B cell (primary cell): ENCODE results near the gene MEIS2. TPM values are rescaled to one million over a fixed set of nuclear protein-coding genes. Genes with fewer than 3 reads are reported as not detected.

Source experiments
- ATAC-seq: fragments of 200-7000 bp; cut with Tn5 transposase; one replicate; pipeline ENCODE4 v1.10.0; 2021; ENCODE audit warnings: low read depth, mild to moderate bottlenecking, moderate number of reproducible peaks, moderate library complexity
- CTCF ChIA-PET: fragments of 350-600 bp; sonication (Branson Sonifier 250); formaldehyde crosslinking; loops from one replicate; lab custom pipeline; 2021; ENCODE audit warnings: antibody characterized with exemption, inconsistent platforms; lab: Charles Lee
- POLR2A ChIA-PET: fragments of 350-600 bp; sonication (Branson Sonifier 250); formaldehyde crosslinking; loops from one replicate; lab custom pipeline; 2021; ENCODE audit warnings: antibody characterized with exemption; lab: Charles Lee
- DNase-seq: peaks from one replicate; pipeline ENCODE4 v3.0.0; 2013
- H2AFZ ChIP-seq: 2 replicates; pipeline ENCODE4 v1.6.1; 2012; ENCODE audit warnings: mild to moderate bottlenecking, low read depth, low read length; ENCODE audit not compliant: insufficient read depth, poor library complexity, severe bottlenecking
- H3K27ac ChIP-seq, 2 donors: 1 replicate in 1 of 2; 2 replicates in 1 of 2; pipeline ENCODE4 v1.5.1; 2012 to 2013; ENCODE audit warnings: low read length in 2 of 2, mild to moderate bottlenecking in 2 of 2, moderate library complexity in 1 of 2
- H3K27me3 ChIP-seq, 4 experiments: fragments of 200-600 bp in 1 of 4; sonication (generic) in 1 of 4; replicated peaks in 1 of 4; 1 replicate in 2 of 4; 2 replicates in 2 of 4; pipeline versions ENCODE4 v1.6.1 to v1.7.0; 2013 to 2016; ENCODE audit warnings: low read length in 3 of 4, mild to moderate bottlenecking in 2 of 4, mixed read lengths in 1 of 4, moderate library complexity in 1 of 4; ENCODE audit not compliant: insufficient read depth in 4 of 4, control insufficient read depth in 3 of 4; ENCODE audit errors: control extremely low read depth in 1 of 4
- H3K36me3 ChIP-seq, 2 experiments: replicated peaks in 1 of 2; 1 replicate in 1 of 2; 2 replicates in 1 of 2; pipeline versions ENCODE4 v1.6.1 to v1.7.1; 2013; ENCODE audit warnings: low read length in 1 of 2; ENCODE audit not compliant: insufficient read depth in 2 of 2, control insufficient read depth in 1 of 2; ENCODE audit errors: control extremely low read depth in 1 of 2, extremely low read depth in 1 of 2
- H3K4me1 ChIP-seq, 2 donors: fragments of 200-600 bp in 1 of 2; sonication (generic) in 1 of 2; 1 replicate in 1 of 2; 2 replicates in 1 of 2; pipeline versions ENCODE4 v1.5.1 to v1.6.1; 2013 to 2017; ENCODE audit warnings: low read length in 2 of 2; ENCODE audit not compliant: control insufficient read depth in 2 of 2, insufficient read depth in 2 of 2
- H3K4me2 ChIP-seq: replicated peaks from 2 replicates; pipeline ENCODE3; 2012; ENCODE audit warnings: mild to moderate bottlenecking, low read depth, low read length; ENCODE audit not compliant: poor library complexity, severe bottlenecking
- H3K4me3 ChIP-seq, 5 experiments: fragments of 200-600 bp in 1 of 5; sonication (generic) in 1 of 5; 1 replicate in 3 of 5; 2 replicates in 2 of 5; pipeline versions ENCODE4 v1.5.1 to v1.7.0; 2011 to 2016; ENCODE audit warnings: low read length in 4 of 5, mild to moderate bottlenecking in 4 of 5, low read depth in 2 of 5, control low read depth in 1 of 5, moderate library complexity in 1 of 5; ENCODE audit not compliant: insufficient read depth in 1 of 5; ENCODE audit errors: control extremely low read depth in 1 of 5, extremely low read depth in 1 of 5
- H3K79me2 ChIP-seq: fragments of 200-600 bp; sonication (generic); one replicate; pipeline ENCODE4 v1.6.0; 2016; ENCODE audit warnings: low read length; ENCODE audit not compliant: control insufficient read depth, insufficient read depth
- H3K9ac ChIP-seq: fragments of 200-600 bp; sonication (generic); 2 replicates; pipeline ENCODE4 v1.6.1; 2017; ENCODE audit warnings: mild to moderate bottlenecking, low read length, moderate library complexity
- H3K9me3 ChIP-seq, 3 donors: one replicate each; pipeline versions ENCODE4 v1.6.1 to v1.7.1; 2013; ENCODE audit warnings: low read length in 2 of 3; ENCODE audit not compliant: control insufficient read depth in 2 of 3, insufficient read depth in 1 of 3; ENCODE audit errors: control extremely low read depth in 1 of 3
- H4K20me1 ChIP-seq: 2 replicates; pipeline ENCODE4 v1.6.0; 2012; ENCODE audit warnings: mild to moderate bottlenecking, low read length; ENCODE audit not compliant: insufficient read depth, control insufficient read depth, poor library complexity, severe bottlenecking
- H3K27ac Mint-ChIP-seq: one replicate; pipeline ENCODE4 v1.8.0; 2021; ENCODE audit warnings: mixed read lengths
- H3K27me3 Mint-ChIP-seq: one replicate; pipeline ENCODE4 v1.8.0; 2021; ENCODE audit warnings: mixed read lengths
- H3K4me1 Mint-ChIP-seq: one replicate; pipeline ENCODE4 v1.8.0; 2021; ENCODE audit warnings: mixed read lengths
- H3K4me3 Mint-ChIP-seq: one replicate; pipeline ENCODE4 v1.8.0; 2021; ENCODE audit warnings: mixed read lengths
- H3K9me3 Mint-ChIP-seq: one replicate; pipeline ENCODE4 v1.8.0; 2022; ENCODE audit warnings: mixed read lengths; ENCODE audit not compliant: insufficient read depth
- CTCF ChIP-seq: fragments of 200-600 bp; IDR thresholded peaks from one replicate; pipeline ENCODE4 v1.8.0; 2022; ENCODE audit warnings: antibody characterized with exemption, mild to moderate bottlenecking
- EZH2 ChIP-seq: IDR thresholded peaks from 2 replicates; pipeline ENCODE4 v1.6.1; 2012; ENCODE audit warnings: borderline replicate concordance, low read depth, mild to moderate bottlenecking, moderate library complexity, low read length; ENCODE audit not compliant: insufficient read depth, poor library complexity, severe bottlenecking
- WGBS: methylation state at CpG from one replicate; pipeline ENCODE4 v1.1.5; 2013; ENCODE audit warnings: missing lambda C conversion rate; ENCODE audit not compliant: insufficient coverage; 5-methylcytosine and 5-hydroxymethylcytosine counted together
- intact Hi-C: fragments of 100-400 bp; cut with micrococcal nuclease; formaldehyde crosslinking; loops from one replicate; pipeline ENCODE4 v1.10.0; 2022
- polyA plus RNA-seq: library from polyadenylated mRNA; depleted of rRNA; stranded (reverse); fragments of >200 nt; gene quantifications from 2 replicates; pipeline ENCODE4 v1.2.3, GENCODE V29; 2012
- total RNA-seq, 2 donors: library from RNA; stranded (reverse); fragments of 120-200 nt in 1 of 2; gene quantifications; 1 replicate in 1 of 2; 2 replicates in 1 of 2; pipeline versions ENCODE4 v1.2.3 to v1.2.4, GENCODE V29; 2013 to 2022

MEIS2 gene
- total and polyA plus RNA-seq, 2 donors (not counting 1 experiment from before 2014, with no cell fraction given), result 0.22 TPM; not detected in 1

- H3K79me2 ChIP-seq, result no peaks in the 10 kb centered on the region
- TF ChIP-seq CTCF (no peak), EZH2 (no peak)
- CTCF ChIA-PET, result no interaction called here
- H3K9me3 ChIP-seq, result no peaks in the 10 kb centered on the region
- H4K20me1 ChIP-seq, result no peaks in the 10 kb centered on the region
- H3K36me3 ChIP-seq, result no peaks in the 10 kb centered on the region
- no peak overlapping the region for H2AFZ ChIP-seq
- POLR2A ChIA-PET, result no interaction called here
- H3K4me3 ChIP-seq, result no peak overlapping the region
- no peaks in the 10 kb centered on the region for H3K4me1 Mint-ChIP-seq
- no peaks in the 10 kb centered on the region for H3K9me3 Mint-ChIP-seq
- H3K4me1 ChIP-seq, result no peaks in the 10 kb centered on the region
- H3K27ac Mint-ChIP-seq, result no peak overlapping the region
- H3K27ac ChIP-seq, result no peak overlapping the region
- no peak for DNase-seq
- H3K9ac ChIP-seq, result no peak overlapping the region
- intact Hi-C loops, result no loop called here
- H3K4me2 ChIP-seq, result no peak overlapping the region
- H3K27me3 Mint-ChIP-seq, result no peaks in the 10 kb centered on the region
- 100% methylated on average over 1 of the region's 5 CpGs for WGBS
- no peaks in the 10 kb centered on the region for H3K27me3 ChIP-seq
- ATAC-seq, result no peak
- no peak overlapping the region for H3K4me3 Mint-ChIP-seq
Measured at GRCh38 chr15:36992454-36992853, 107.9 kb downstream of the MEIS2 start.

- H3K27ac Mint-ChIP-seq, result no peak overlapping the region
- H3K4me2 ChIP-seq, result no peak overlapping the region
- intact Hi-C loops, result no loop called here
- no peaks in the 10 kb centered on the region for H3K79me2 ChIP-seq
- H3K36me3 ChIP-seq, result no peaks in the 10 kb centered on the region
- H3K4me3 ChIP-seq, result no peak overlapping the region
- H3K9me3 ChIP-seq, result no peaks in the 10 kb centered on the region
- no peaks in the 10 kb centered on the region for H3K4me1 Mint-ChIP-seq
- H4K20me1 ChIP-seq, result no peaks in the 10 kb centered on the region
- POLR2A ChIA-PET, result no interaction called here
- H3K27me3 ChIP-seq, result no peaks in the 10 kb centered on the region
- H3K4me1 ChIP-seq, result no peaks in the 10 kb centered on the region
- CTCF ChIA-PET, result no interaction called here
- H3K27ac ChIP-seq, result no peak overlapping the region
- H3K4me3 Mint-ChIP-seq, result no peak overlapping the region
- H3K9me3 Mint-ChIP-seq, result no peaks in the 10 kb centered on the region
- no peak for TF ChIP-seq EZH2
- no peak for TF ChIP-seq CTCF
- no peak overlapping the region for H3K9ac ChIP-seq
- ATAC-seq (no peak), DNase-seq (no peak)
- no peak overlapping the region for H2AFZ ChIP-seq
- H3K27me3 Mint-ChIP-seq, result no peaks in the 10 kb centered on the region
Measured at GRCh38 chr15:36988947-36989346, 111.4 kb downstream of the MEIS2 start.
